ENCODE data around the gene TRHDE.

DNA sequence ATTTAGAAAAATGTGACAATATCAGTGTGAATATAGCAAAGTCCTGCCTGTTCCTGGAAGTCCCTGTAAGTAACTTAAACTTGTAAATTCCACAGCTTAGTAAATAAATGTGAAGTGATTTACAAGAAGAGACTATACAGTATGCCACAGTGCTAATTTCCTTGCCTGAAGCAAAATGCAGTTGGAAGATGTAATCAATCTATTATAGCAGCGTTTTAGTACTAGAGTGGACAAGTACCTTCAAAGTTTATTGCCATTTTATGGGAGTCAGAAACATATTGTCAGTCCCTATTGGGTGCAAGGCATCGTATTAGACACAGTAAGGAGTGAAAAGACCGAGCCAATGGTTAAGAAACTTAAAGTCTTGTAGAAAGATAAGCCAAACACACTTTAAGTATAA lies 94.1 kb downstream of the TRHDE start:
- TF ChIP-seq CTCF (IDR thresholded peaks at IDR 0.05) (no peak), POLR2A (IDR thresholded peaks at IDR 0.05) (no peak)

Measured in prostate gland (tissue), 2 donors.